Osteocyte (in vitro differentiated cells): ENCODE results near the gene REG4. TPM values are rescaled to one million over a fixed set of nuclear protein-coding genes. Genes with fewer than 3 reads are reported as not detected.

Experiments used
- DNase-seq: peaks from one replicate; pipeline ENCODE4 v3.0.0; 2021; ENCODE audit warnings: mixed read lengths; ENCODE audit not compliant: unreplicated experiment; ENCODE audit errors: extremely low spot score
- H3K27ac Mint-ChIP-seq: one replicate; pipeline ENCODE4 v1.8.0; 2021; ENCODE audit warnings: mild to moderate bottlenecking, mixed read lengths; ENCODE audit not compliant: unreplicated experiment
- H3K27me3 Mint-ChIP-seq: one replicate; pipeline ENCODE4 v1.8.0; 2021; ENCODE audit warnings: mixed read lengths; ENCODE audit not compliant: unreplicated experiment
- H3K36me3 Mint-ChIP-seq: one replicate; pipeline ENCODE4 v1.8.0; 2021; ENCODE audit warnings: mixed read lengths; ENCODE audit not compliant: unreplicated experiment
- H3K4me1 Mint-ChIP-seq: one replicate; pipeline ENCODE4 v1.8.0; 2021; ENCODE audit warnings: mixed read lengths; ENCODE audit not compliant: unreplicated experiment
- H3K4me3 Mint-ChIP-seq: one replicate; pipeline ENCODE4 v1.8.0; 2021; ENCODE audit warnings: mild to moderate bottlenecking, moderate library complexity, mixed read lengths; ENCODE audit not compliant: unreplicated experiment
- H3K9me3 Mint-ChIP-seq: one replicate; pipeline ENCODE4 v1.8.0; 2021; ENCODE audit warnings: mixed read lengths; ENCODE audit not compliant: unreplicated experiment
- total RNA-seq: library from RNA; stranded (reverse); gene quantifications from 2 replicates; pipeline ENCODE4 v1.2.1, GENCODE V29; 2021
- TF ChIP-seq, protein P1 (sequence below): fragments of 200-600 bp; sonication (generic); IDR thresholded peaks from 2 replicates; pipeline ENCODE4 v1.5.0; 2021; ENCODE audit warnings: antibody characterized with exemption, mild to moderate bottlenecking, moderate library complexity

Gene REG4
- total RNA-seq, 1 donor from 2014 or later = not detected

DNA sequence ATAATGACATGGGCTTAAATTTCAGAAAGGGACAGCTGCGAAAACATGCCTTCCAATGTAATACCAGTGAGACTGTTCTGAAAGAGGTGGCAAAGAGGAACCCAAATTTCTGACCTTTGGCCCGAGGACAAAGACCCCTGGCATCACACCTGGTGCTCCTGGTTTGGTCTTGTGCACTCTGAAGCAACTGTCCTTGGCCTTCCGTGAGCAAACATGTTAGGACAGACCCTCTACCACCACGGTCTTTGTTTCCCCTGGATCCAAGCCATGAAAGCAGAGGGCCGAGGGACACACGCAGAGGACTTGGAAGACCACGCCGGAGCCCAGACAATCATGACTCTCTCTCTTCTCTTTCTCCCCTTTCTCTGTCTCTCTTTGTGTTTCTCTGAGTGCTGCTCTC, 6.0 kb downstream of the REG4 start:
- Mint-ChIP-seq H3K4me1 (peaks cover 1% of the 10 kb centered on the region), H3K9me3 (no peaks in the 10 kb centered on the region), H3K27me3 (peaks cover 70% of the 10 kb centered on the region), H3K4me3 (no peak overlapping the region), H3K27ac (no peak overlapping the region), H3K36me3 (no peaks in the 10 kb centered on the region)
- no peak for DNase-seq
- TF ChIP-seq, protein P1, sequence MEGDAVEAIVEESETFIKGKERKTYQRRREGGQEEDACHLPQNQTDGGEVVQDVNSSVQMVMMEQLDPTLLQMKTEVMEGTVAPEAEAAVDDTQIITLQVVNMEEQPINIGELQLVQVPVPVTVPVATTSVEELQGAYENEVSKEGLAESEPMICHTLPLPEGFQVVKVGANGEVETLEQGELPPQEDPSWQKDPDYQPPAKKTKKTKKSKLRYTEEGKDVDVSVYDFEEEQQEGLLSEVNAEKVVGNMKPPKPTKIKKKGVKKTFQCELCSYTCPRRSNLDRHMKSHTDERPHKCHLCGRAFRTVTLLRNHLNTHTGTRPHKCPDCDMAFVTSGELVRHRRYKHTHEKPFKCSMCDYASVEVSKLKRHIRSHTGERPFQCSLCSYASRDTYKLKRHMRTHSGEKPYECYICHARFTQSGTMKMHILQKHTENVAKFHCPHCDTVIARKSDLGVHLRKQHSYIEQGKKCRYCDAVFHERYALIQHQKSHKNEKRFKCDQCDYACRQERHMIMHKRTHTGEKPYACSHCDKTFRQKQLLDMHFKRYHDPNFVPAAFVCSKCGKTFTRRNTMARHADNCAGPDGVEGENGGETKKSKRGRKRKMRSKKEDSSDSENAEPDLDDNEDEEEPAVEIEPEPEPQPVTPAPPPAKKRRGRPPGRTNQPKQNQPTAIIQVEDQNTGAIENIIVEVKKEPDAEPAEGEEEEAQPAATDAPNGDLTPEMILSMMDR = no peak

DNA sequence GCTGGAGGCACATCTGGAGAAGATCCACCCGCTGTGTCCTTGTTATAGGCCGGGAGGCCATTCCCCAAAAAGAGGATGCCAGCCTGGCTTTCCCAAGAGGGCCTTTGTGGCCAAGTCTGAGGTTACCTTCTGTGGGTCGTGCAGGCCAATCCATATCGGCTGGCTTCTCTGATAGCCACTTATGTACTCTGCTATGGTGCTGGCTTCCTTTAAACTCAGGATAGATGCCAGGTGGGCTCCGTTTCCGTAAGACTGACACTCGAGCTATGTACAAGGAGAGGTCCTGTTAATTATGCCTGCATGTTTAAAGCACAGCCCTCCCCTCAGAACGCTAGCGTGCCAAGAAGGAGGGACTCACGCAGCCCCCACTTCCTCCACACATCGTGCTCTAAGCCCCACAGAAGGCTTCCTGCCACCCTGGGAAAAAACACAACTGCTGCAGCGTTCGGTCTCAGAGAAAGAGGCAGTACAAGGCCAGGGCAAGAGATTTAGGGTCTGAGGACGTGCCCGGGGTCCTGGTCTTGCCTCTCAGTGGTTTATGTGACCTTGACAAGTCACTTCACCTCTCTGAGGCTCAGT, 11.6 kb downstream of the REG4 start:
- DNase-seq = no peak
- no peak overlapping the region for H3K4me3 Mint-ChIP-seq
- no peaks in the 10 kb centered on the region for H3K36me3 Mint-ChIP-seq
- H3K27me3 Mint-ChIP-seq = peaks cover 31% of the 10 kb centered on the region
- TF ChIP-seq, protein P1 = no peak
- H3K9me3 Mint-ChIP-seq = no peaks in the 10 kb centered on the region
- no peak overlapping the region for H3K27ac Mint-ChIP-seq
- no peaks in the 10 kb centered on the region for H3K4me1 Mint-ChIP-seq

- H3K4me3 Mint-ChIP-seq = no peak overlapping the region
- no peak for DNase-seq
- no peaks in the 10 kb centered on the region for H3K4me1 Mint-ChIP-seq
- H3K27ac Mint-ChIP-seq = no peak overlapping the region
- no peaks in the 10 kb centered on the region for H3K36me3 Mint-ChIP-seq
- TF ChIP-seq, protein P1 = no peak
- peaks cover 29% of the 10 kb centered on the region for H3K27me3 Mint-ChIP-seq
- no peaks in the 10 kb centered on the region for H3K9me3 Mint-ChIP-seq
These were observed 12.3 kb downstream of the REG4 start for GRCh38 chr1:119799003-119799402.

GRCh38 chr1:119797606-119798005, 13.7 kb downstream of the REG4 start:
- H3K27ac Mint-ChIP-seq = no peak overlapping the region
- no peak for DNase-seq
- H3K4me3 Mint-ChIP-seq = no peak overlapping the region
- peaks cover 30% of the 10 kb centered on the region for H3K27me3 Mint-ChIP-seq
- TF ChIP-seq, protein P1 = no peak
- no peaks in the 10 kb centered on the region for H3K36me3 Mint-ChIP-seq
- H3K9me3 Mint-ChIP-seq = no peaks in the 10 kb centered on the region
- H3K4me1 Mint-ChIP-seq = no peaks in the 10 kb centered on the region

GRCh38 chr1:119797162-119797561, 14.1 kb downstream of the REG4 start:
- Mint-ChIP-seq H3K36me3 (no peaks in the 10 kb centered on the region), H3K4me3 (no peak overlapping the region)
- no peak for DNase-seq

More at GRCh38 chr1:119797162-119797561, 14.1 kb downstream of the REG4 start:
- H3K27me3 Mint-ChIP-seq = peaks cover 26% of the 10 kb centered on the region
- H3K4me1 Mint-ChIP-seq = no peaks in the 10 kb centered on the region
- TF ChIP-seq, protein P1 = no peak
- H3K27ac Mint-ChIP-seq = no peak overlapping the region
- H3K9me3 Mint-ChIP-seq = no peaks in the 10 kb centered on the region
